ENCODE data around the gene SORCS2.

The SORCS2 gene

GRCh38 chr4:7192252-7193029 is at the start of gene SORCS2:
Gene SORCS2, plus strand, starts transcription at chr4:7192538.
- DNase-seq = no peak

DNA sequence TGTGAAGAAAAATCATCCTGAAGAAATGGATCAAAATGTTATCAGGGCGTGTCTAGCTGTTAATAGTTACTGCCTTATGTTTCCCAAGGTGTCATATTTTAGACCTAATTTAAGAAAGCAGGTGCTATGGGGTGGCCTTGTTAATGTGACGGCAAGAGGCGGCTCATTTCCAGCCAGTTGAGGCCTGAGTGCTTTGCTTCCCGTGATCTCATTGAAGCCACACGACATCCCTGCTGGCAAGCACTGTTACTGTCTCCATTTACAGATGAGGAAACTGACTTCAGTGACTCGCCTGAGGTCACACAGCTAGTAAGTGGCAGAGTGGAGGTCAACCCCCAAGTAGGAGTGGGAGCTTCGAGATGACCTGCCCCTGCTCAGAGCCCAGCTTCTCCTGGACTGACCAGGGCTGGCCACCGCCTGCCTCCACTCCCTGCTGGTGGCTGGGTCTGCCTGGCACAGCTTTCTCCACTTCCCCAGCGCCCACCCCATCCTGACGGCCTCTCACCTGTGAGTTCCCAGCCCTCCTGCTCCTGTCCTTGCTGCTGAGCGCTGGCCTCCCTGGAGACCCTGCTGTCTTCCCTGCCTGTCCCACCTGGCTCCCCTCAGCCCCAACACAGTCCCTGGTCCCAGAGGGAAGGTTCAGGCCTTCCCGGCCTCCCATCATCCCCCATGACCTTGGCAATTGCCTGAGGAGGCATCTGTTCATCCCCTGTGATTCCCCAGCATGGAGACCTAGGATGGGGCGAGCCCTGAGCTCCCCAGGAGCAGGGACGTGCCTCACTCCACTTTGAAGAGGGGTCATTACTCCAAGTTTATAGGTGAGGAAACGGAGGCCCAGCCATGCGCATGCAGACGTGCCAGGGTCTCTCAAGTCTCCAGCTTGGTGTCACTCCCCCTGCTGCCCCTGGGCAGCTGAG is 47.7 kb upstream of the SORCS2 start:
- DNase-seq = no peak

DNA sequence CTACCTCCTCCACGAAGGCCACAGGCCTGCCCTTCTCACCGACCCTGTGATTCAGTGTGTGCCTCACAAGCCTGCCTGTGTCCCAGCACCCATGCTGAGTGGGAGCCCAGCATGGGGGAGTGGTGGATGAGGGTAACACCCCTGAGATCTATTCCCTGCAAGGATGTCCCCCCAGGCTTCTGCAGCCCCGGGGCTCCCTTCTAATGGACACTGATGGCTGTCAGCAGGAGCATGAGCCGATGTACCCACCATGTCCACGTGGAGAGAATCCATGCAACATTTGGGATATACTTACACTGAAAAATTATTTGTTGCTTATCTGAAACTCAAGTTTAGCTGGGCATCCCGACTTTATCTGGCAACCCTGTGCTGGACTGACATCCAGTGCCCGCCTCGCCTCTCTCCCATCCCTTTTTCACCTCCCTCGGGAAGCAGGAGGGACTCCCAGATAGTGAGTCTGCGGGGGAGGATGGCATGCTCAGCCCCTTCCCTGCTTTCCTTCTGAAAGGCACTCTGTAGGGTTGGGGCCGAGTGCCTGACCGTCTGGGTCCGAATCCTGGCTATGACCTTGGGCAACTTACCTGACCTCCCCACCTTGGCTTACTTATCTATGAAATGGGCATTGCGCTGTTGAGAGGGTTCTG is 46.9 kb upstream of the SORCS2 start:
- no peak for DNase-seq

DNA sequence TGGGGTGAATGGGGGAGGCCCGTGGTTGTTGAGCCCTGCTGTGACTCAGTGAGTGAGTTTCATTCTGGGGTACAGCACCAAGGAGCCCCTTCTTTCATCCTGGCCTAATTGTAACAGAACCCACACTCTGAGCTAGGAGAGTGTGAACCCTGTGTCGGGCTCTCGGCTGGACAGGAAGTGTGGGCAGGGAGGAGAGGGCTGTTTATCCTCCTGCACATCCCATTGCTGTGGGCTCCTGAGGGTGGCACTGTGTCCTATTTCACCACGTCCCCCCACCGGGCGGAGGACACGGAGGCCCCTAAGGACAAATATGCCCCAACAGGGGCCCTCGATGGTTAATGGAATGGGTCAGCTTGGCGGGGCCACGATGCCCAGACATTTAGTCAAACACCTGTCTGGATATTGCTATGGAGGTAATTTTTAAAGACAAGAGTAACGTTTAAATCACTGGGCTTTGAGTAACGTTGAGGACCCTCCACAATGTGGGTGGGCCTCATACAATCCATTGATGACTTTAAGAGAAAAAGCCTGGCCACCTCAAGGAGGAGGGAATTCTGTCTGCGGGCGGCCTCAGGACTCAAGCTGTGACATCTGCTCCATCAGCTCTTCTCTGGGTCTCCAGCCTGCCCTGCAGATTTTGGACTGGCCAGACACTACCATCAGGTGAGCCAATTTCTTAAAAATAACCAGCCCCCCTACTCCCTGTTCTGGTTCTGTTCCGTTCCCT is 46.1 kb upstream of the SORCS2 start:
- DNase-seq = no peak

GRCh38 chr4:7146786-7147115 is 45.6 kb upstream of the SORCS2 start:
- no peak for DNase-seq

- DNase-seq = no peak
These were observed 45.1 kb upstream of the SORCS2 start for GRCh38 chr4:7147261-7147660.

DNA sequence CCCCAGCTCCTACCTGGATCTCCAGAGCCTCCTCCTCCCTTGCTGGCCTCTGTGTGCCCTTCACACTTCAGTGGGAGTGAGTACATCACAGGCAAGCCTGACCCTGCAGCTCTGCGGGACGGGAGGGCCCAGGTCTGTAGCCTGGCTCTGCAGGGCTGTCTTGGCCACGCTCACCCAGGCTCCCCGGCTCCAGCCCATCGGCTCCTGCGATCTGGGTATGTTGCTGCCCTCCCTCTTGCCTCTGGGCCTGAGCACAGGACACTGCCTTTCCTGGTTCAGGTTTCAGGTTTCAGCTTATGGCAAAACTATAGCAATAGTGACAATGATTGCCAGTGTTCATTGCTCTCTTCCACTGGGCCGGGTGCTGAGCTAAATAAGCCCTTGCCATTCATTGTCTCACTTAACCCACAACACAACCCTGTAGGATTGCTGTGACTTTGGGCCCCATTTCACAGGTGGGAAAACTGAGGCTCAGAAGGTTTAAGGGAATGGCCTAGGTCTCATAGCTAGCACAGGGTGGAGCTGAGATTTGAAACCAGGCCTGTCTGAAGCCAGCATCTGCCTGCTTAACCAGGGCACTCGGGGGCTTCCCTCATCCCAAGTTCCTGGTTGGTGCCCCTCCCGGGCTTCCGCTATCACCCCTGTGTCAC is 44.6 kb upstream of the SORCS2 start:
- no peak for DNase-seq

- no peak for DNase-seq
These were observed 44.0 kb upstream of the SORCS2 start for GRCh38 chr4:7148337-7148736.

GRCh38 chr4:7150036-7150635 is 42.2 kb upstream of the SORCS2 start:
- DNase-seq = no peak

DNA sequence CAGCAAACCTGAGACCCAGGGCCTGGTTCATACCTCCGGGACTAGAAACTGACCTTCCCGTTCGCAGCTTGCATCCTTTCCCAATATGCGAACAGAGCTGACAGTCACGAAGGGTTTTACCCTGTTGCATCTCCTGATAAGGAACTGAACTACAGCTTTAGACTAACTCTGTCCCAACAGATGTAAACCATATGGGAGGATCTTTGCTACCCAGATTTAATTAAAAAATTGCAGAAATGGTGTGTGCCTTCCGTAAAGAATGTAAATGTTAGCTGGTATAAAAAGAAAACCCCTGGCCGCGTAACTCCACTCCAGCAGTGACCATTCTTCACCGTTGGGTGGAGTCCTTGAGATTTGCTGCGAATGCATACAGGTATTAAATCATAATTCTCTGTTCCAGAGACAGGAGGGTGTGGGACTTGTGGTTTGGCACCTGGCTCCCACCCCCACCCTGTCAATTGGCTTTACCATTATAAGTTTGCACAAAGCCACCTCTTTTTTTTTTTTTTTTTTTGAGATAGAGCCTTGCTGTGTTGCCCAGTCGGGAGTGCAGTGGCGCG is 40.6 kb upstream of the SORCS2 start:
- no peak for DNase-seq

- DNase-seq = no peak
These were observed 38.6 kb upstream of the SORCS2 start for GRCh38 chr4:7153711-7154110.

DNA sequence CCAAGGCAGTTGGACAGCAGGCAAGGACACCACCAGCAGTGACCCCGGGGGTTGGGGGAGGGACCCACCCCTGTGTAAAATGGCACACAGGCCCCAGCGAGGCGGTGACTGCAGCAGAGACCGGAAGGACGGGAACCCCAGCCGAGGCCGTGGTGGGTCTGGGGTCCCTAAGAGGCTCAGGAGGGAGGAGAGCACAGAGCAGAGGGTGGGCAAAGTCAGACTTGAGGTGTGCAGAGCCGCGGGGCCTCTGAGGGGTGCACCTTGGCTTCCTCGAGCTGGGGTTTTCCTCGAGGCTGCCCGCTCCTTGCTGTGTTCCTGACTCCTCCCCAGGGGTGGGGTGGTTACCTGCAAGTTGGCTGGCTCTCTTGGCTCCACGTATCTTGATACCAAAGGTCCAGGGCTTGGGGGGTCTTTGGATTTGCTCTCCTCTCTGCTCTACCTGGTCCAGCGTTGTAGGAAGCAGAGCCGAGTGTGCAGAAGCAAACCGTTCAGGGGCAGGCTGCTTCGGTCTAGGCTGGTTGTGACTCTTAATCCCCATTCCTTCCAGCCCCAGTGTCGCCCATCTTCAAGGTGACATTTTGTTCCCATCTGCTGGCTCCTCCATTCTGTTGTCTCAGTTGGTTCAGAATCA is 37.9 kb upstream of the SORCS2 start:
- no peak for DNase-seq

DNA sequence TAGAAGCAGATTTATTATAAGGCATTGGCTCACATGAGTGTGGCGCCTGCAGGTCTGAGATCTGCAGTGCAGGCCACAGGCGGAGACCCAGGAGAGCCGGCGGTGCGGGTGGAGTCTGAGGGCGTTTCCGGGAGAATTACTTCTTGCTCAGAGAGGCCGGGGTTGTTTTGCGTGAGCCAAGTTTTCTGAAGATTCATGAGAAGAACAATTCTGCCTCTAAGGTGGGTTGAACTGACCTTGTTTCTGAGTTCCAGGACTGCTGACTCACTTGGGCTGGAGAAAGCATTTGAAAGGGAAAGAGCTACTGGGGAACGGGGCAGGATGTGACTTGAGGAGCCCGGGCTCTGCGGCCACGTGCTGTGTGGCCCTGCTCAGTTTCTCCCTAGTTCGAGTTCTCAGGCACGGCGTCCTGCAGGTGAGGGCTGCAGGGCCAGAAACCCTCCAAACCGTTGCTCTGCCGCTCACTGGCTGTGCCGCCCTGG is 36.7 kb upstream of the SORCS2 start:
- no peak for DNase-seq

DNA sequence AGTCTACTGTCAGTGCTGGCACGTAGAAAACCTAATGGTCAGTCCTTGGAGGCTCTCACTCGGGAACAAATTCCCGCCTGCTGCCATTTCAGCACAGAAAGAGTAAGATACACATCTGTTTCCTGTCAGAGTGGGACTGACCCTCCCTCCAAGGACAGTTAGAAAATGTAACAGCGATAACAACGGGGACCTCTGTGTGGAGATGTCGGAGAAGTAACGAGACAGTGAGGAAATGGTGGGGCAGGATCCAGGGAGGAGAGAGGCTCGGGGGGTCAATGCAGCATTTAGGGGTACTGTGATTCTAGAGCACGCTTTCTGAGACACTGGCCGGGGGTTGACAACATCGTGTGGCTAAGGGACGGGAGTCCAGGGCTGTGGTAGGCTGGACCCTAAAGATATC is 36.0 kb upstream of the SORCS2 start:
- DNase-seq = no peak

DNA sequence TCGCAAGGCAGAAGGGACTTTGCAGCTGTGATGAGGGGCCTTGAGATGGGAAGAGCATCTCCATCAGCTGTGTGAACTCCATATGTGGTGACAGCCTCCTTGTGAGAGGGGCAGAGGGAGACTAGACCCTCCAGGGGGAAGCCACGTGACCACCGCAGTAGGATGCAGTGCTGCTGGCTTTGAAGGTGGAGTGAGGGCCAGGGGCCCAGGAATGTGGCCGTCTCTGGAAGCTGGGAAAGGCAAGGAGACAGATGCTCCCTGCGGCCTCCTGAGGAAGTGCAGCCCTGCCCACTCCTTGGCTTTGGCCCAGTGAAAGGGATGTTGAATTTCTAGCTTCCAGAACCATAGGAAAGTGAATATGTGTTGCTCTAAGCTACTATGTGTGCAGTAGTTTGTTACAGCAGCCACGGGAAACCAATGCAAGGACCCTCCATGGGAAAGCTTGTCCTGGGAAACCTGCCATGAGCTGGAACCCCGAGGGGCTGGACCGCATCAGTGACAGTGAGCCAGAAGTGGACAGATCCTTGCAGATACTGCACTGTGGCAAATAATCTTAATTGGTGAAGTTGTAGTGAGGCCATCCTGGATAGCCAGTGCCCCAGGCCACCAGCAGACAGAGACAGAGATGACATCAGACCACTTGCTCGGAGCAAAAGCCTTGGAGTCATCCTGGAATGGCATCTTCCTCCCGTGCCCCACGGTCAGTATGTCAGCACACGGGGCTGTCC is 35.4 kb upstream of the SORCS2 start:
- DNase-seq = no peak

DNA sequence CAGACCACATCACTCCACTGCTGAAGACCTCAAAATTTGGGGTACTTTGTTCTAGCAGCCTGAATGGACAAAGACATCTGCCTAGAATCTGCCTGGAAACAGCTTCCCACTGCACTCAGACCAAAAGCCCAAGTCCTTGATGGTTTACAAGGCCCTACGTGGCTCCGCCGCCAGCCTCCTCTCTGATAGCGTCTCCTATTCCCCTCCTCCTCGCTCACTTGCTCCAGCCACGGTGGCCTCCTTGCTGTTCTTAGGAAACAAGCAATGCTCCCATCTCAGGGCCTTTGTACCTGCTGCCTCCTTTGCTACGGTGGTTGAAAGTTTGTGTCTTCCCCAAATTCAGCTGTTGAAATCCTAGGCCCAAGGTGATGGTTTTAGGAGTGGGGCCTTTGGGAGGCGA is 34.7 kb upstream of the SORCS2 start:
- DNase-seq = no peak

DNA sequence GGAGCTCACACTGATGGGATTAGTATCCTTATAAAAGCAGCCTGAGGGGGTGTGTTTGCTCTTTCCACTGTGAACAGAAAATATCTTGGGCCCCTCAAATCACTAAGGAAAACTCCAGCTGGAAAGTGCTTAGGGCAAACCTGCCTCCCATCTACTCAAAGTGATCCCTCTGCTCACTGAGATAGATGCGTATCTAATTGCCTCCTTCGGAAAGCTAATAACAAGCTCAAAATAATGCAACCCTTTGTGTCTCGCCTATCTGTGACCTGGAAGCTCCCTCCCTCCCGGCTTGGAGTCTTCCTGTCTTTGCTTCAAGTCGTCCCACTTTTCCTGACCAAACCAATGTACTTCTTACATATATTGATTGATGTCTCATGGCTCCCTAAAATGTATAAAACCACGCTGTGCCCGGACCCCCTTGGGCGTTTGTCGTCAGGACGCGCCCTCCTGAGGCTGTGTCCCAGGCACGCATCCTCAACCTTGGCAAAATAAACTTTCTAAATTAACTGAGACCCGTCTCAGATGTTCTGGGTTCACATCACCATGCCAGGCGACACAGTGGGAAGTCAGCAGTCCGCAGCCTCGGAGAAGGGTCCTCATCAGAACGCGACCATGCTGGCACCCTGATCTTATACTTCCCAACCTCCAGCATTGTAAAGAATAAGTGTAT is 34.1 kb upstream of the SORCS2 start:
- DNase-seq = no peak

GRCh38 chr4:7158991-7159390 is 33.3 kb upstream of the SORCS2 start:
- no peak for DNase-seq

DNA sequence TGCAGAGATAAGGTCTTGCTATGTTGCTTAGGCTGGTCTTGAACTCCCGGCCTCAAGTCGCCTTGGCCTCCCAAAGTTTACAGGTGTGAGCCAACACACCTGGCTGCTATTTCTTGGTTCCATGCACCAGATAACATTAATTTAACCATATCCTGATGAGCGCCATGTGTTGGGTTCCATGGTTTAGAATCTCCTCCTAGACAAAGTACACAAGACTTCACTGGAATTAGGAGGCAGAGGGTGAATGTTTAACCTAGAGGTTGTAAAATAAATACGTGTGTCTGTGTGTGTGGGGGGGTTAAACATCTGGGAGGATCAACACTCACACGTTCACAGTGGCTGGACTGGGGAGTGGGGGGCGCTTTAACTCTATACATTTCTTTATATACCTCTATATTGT is 32.4 kb upstream of the SORCS2 start:
- no peak for DNase-seq

GRCh38 chr4:7160439-7160838 is 31.9 kb upstream of the SORCS2 start:
- no peak for DNase-seq

Data from NCI-H2081 treated with DMSO at 0.1 percent for 48 hours (cell line).